RWPE2 (cell line): ENCODE measurements around the gene TGFBR1.

ENCODE experiments used
- ATAC-seq: fragments of 200-7000 bp; cut with Tn5 transposase; 3 replicates; pipeline ENCODE4 v1.9.1; 2021; ENCODE audit warnings: low read depth
- DNase-seq: peaks from one replicate; pipeline ENCODE4 v3.0.0-alpha.2; 2020; ENCODE audit warnings: low spot score
- H3K27ac ChIP-seq: fragments of 450-650 bp; 2 replicates; pipeline ENCODE4 v1.5.1; 2017; ENCODE audit warnings: mild to moderate bottlenecking; ENCODE audit not compliant: poor library complexity, severe bottlenecking
- H3K27me3 ChIP-seq: fragments of 250-450 bp; sonication (Bioruptor Pico); 2 replicates; pipeline ENCODE4 v1.5.1; 2021; ENCODE audit warnings: mild to moderate bottlenecking, moderate library complexity; ENCODE audit not compliant: insufficient read depth, poor library complexity, severe bottlenecking
- H3K36me3 ChIP-seq: fragments of 250-450 bp; sonication (Bioruptor Pico); 2 replicates; pipeline ENCODE4 v1.5.1; 2020; ENCODE audit warnings: low read depth, mild to moderate bottlenecking, moderate library complexity
- H3K4me1 ChIP-seq: fragments of 250-450 bp; sonication (Bioruptor Pico); 2 replicates; pipeline ENCODE4 v1.5.1; 2021; ENCODE audit warnings: mild to moderate bottlenecking, moderate library complexity; ENCODE audit not compliant: insufficient read depth, poor library complexity, severe bottlenecking
- H3K4me3 ChIP-seq: fragments of 250-450 bp; sonication (Bioruptor Pico); 2 replicates; pipeline ENCODE4 v1.5.1; 2021; ENCODE audit warnings: mild to moderate bottlenecking, moderate library complexity; ENCODE audit not compliant: severe bottlenecking
- H3K9me3 ChIP-seq: fragments of 250-450 bp; sonication (Bioruptor Pico); 2 replicates; pipeline ENCODE4 v1.5.1; 2021; ENCODE audit warnings: mild to moderate bottlenecking, moderate library complexity; ENCODE audit not compliant: severe bottlenecking
- TF ChIP-seq, protein P1 (sequence below): fragments of 450-650 bp; IDR thresholded peaks from one replicate; pipeline ENCODE4 v1.5.1; 2017; ENCODE audit warnings: mild to moderate bottlenecking, moderate library complexity; ENCODE audit not compliant: poor library complexity, severe bottlenecking

Gene TGFBR1

DNA sequence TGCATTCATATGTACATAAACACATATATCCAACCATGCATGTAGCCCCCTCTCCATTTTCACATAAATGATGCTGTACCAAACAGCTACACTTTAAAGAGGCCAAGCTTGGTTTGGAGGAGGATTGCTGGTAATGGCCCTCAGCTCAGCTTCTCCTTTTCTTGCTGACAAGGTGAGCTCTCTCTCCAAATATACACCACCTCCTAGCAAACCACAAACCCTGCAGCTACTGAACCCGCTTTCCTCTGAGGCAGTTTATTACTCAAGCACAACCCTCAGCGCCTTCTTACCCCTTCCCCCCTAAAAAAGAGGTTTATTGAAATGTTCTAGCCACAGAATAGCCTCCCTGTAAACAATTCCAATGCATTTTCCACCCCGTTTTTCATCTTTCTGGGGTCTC is 62.8 kb downstream of the TGFBR1 start:
- Histone ChIP-seq H3K27ac (no peak overlapping the region), H3K4me1 (no peaks in the 10 kb centered on the region), H3K9me3 (no peaks in the 10 kb centered on the region), H3K36me3 (no peaks in the 10 kb centered on the region), H3K4me3 (no peak overlapping the region), H3K27me3 (no peaks in the 10 kb centered on the region)
- DNase-seq: no peak
- ATAC-seq: no peak
- TF ChIP-seq, protein P1, sequence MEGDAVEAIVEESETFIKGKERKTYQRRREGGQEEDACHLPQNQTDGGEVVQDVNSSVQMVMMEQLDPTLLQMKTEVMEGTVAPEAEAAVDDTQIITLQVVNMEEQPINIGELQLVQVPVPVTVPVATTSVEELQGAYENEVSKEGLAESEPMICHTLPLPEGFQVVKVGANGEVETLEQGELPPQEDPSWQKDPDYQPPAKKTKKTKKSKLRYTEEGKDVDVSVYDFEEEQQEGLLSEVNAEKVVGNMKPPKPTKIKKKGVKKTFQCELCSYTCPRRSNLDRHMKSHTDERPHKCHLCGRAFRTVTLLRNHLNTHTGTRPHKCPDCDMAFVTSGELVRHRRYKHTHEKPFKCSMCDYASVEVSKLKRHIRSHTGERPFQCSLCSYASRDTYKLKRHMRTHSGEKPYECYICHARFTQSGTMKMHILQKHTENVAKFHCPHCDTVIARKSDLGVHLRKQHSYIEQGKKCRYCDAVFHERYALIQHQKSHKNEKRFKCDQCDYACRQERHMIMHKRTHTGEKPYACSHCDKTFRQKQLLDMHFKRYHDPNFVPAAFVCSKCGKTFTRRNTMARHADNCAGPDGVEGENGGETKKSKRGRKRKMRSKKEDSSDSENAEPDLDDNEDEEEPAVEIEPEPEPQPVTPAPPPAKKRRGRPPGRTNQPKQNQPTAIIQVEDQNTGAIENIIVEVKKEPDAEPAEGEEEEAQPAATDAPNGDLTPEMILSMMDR: no peak

DNA sequence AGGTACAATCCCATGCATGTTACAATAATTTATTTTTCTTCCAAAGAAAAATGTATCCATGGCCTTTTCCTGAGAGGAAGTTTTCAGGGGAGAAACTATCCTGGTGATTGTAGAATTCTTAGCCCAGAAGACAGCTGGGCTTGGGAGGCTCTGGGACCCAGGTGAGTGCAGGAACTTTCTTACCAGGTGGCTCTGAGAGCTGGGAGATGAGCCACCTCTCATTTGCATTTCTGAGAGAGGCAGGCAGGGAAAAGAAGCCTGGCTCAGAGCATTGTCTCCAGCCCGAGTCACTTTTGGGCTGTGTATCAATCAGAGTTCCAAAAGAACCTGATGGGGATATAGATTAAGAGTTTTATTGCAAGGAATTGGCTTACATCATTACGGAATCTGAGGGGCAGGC is 64.2 kb downstream of the TGFBR1 start:
- ATAC-seq (no peak), DNase-seq (no peak)
- no peaks in the 10 kb centered on the region for H3K9me3 ChIP-seq
- H3K36me3 ChIP-seq: no peaks in the 10 kb centered on the region
- H3K27me3 ChIP-seq: no peaks in the 10 kb centered on the region
- H3K27ac ChIP-seq: no peak overlapping the region
- H3K4me1 ChIP-seq: no peaks in the 10 kb centered on the region
- H3K4me3 ChIP-seq: no peak overlapping the region
- TF ChIP-seq, protein P1: no peak

DNA sequence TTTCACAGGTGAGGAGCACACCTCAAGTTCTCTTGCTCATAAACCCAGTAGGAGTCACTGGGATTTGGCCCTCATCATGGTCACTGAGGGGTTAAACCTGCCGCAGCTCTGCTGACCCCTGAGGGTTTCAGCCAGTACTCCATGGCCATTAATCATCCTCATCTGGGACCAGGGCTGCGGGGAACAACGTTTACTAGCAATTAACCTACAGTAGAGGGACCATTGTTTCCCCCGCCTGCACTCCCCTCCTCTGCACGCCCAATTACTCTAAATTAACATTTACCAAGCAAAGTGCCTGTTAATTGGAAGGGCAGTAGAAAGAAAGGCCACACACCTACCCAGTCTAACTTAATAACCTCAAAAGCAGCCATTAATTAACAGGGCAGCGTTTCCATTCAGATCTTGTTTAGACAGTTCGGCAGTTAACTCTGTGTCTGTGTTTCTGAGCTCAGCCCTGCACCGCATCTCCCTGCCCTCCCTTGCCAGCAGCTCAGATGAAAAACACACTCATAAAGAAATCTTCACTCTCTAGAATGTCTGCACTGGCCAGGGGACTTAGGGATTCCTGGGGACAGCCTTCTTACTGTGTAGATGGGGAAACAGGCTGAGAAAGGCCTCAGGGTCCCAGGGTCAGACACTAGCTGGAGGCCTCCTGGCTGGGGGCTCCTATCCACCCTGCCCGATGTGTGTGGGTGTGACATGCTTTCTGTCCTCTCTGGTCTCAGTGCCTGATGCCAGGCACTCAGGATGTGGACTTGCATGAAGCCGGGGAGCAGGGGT is 65.3 kb downstream of the TGFBR1 start:
- TF ChIP-seq, protein P1: no peak
- Histone ChIP-seq H3K4me1 (no peaks in the 10 kb centered on the region), H3K36me3 (no peaks in the 10 kb centered on the region), H3K9me3 (no peaks in the 10 kb centered on the region), H3K4me3 (no peak overlapping the region), H3K27me3 (no peaks in the 10 kb centered on the region), H3K27ac (no peak overlapping the region)
- ATAC-seq (no peak), DNase-seq (no peak)

DNA sequence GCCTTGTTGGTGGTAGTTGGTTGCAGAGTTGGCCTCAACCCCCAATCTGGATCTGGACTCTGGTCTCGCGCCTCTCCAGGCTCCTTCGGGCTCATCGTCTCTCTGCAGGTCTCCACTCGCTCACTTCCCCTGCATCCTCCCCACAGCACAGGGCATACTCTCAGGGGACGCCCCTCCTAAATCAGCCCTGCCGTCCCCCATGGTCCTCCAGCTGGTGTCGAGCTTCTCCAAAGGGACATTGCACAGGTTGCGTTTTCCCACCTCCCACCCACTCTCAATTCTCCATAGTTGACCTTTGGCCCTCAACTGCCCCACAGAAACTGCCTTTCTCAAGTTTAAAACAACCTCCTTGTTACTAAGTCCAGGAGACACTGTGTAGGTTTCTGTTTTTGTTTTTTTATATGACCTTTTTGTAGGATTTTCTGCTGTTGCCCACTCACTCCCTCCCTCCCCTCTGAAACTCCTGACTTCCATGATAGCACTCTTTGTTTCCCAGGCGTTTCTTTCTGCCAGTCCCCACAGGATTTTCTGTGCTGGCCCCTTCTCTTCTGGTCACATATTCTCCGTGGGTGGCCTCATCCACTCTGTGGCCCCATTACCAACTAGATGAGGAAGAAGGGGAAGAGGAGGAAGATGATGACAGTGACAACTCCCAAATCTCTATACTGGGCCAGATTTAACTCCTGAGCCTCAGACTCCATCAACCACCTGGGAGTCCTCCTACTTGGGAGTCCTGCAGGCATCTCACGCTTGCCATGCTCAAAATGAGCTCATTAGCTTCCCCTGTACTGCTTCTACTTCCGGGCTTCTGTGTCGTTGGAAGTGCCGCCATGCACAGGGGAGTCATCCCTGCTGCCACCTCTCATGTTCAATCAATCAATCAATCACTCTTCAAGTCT is 66.6 kb downstream of the TGFBR1 start:
- H3K27ac ChIP-seq: no peak overlapping the region
- ATAC-seq (no peak), DNase-seq (no peak)
- H3K4me3 ChIP-seq: no peak overlapping the region
- H3K27me3 ChIP-seq: no peaks in the 10 kb centered on the region
- no peaks in the 10 kb centered on the region for H3K4me1 ChIP-seq
- TF ChIP-seq, protein P1: no peak
- no peaks in the 10 kb centered on the region for H3K36me3 ChIP-seq
- H3K9me3 ChIP-seq: no peaks in the 10 kb centered on the region
